GM12878 (cell line): Measurements from ENCODE around the gene ELAVL3. TPM values are rescaled to one million over a fixed set of nuclear protein-coding genes. Genes with fewer than 3 reads are reported as not detected.
"Not testable (repeated sequence)": the region's sequence is repeated elsewhere in the genome, so short reads cannot be mapped to it uniquely, and the experiment has no call there.

ENCODE experiments used
- ATAC-seq: fragments of 200-7000 bp; cut with Tn5 transposase; 3 replicates; pipeline ENCODE4 v1.9.1; 2020; ENCODE audit warnings: mild to moderate bottlenecking, moderate library complexity
- BruUV-seq: library from RNA; stranded (reverse); fragments of 400-500 nt; replicated peaks from 2 replicates; lab custom pipeline; 2021; lab: Mats Ljungman, UMichigan
- CTCF ChIA-PET: fragments of 300-600 bp; sonication (Branson Sonifier 250); formaldehyde crosslinking; extraction: SDS; loops from one replicate; lab custom pipeline; 2021; ENCODE audit warnings: inconsistent platforms; lab: Yijun Ruan, JAX
- POLR2A ChIA-PET: fragments of 350-600 bp; formaldehyde crosslinking; extraction: SDS; loops from one replicate; lab custom pipeline; 2021; ENCODE audit warnings: inconsistent platforms; lab: Charles Lee
- RAD21 ChIA-PET: fragments of 300-600 bp; sonication (Branson Sonifier 250); formaldehyde crosslinking; loops from one replicate; lab custom pipeline; 2023; ENCODE audit warnings: antibody characterized with exemption; ENCODE audit not compliant: unreplicated experiment; lab: Charles Lee
- SMC1A ChIA-PET: fragments of 300-600 bp; sonication (Branson Sonifier 250); formaldehyde crosslinking; loops from one replicate; lab custom pipeline; 2023; ENCODE audit not compliant: unreplicated experiment, uncharacterized antibody; lab: Charles Lee
- DNase-seq: peaks from one replicate; pipeline ENCODE4 v3.0.0-alpha.2; 2011; ENCODE audit warnings: low read depth, low spot score
- FAIRE-seq: peaks from 3 replicates; lab custom pipeline; 2011; peaks lifted over from hg19 to GRCh38; lab: Jason Lieb, UNC
- H2AFZ ChIP-seq: 2 replicates; pipeline ENCODE4 v1.6.0; 2011; ENCODE audit warnings: low read depth, low read length, control low read depth; ENCODE audit not compliant: control insufficient read depth
- H3K27ac ChIP-seq: 2 replicates; pipeline ENCODE4 v1.5.1; 2011; ENCODE audit warnings: control low read depth; ENCODE audit not compliant: control insufficient read depth, insufficient read depth
- H3K27me3 ChIP-seq, 2 experiments: replicated peaks in 1 of 2; 2 replicates each; pipeline versions ENCODE4 v1.6.0 to v1.6.1; 2011; ENCODE audit warnings: low read length in 1 of 2; ENCODE audit not compliant: control insufficient read depth in 2 of 2, insufficient read depth in 2 of 2
- H3K36me3 ChIP-seq, 2 experiments: 2 replicates each; pipeline ENCODE4 v1.5.1; 2011; ENCODE audit warnings: low read length in 1 of 2; ENCODE audit not compliant: control insufficient read depth in 2 of 2, insufficient read depth in 2 of 2
- H3K4me1 ChIP-seq: 2 replicates; pipeline ENCODE4 v1.6.1; 2011; ENCODE audit warnings: mild to moderate bottlenecking, low read length, moderate library complexity, mixed read lengths; ENCODE audit not compliant: control insufficient read depth, insufficient read depth
- H3K4me2 ChIP-seq: 2 replicates; pipeline ENCODE4 v1.6.0; 2011; ENCODE audit warnings: control low read depth; ENCODE audit not compliant: control insufficient read depth, insufficient read depth
- H3K4me3 ChIP-seq: fragments of 200-600 bp; sonication (generic); 2 replicates; pipeline ENCODE4 v1.5.1; 2016
- H3K79me2 ChIP-seq: 2 replicates; pipeline ENCODE4 v1.6.0; 2011; ENCODE audit warnings: low read length; ENCODE audit not compliant: control insufficient read depth, insufficient read depth
- H3K9ac ChIP-seq: 2 replicates; pipeline ENCODE4 v1.8.0; 2011; ENCODE audit warnings: low read length, control low read depth, mixed read lengths; ENCODE audit not compliant: control insufficient read depth, insufficient read depth
- H3K9me3 ChIP-seq: replicated peaks from 3 replicates; pipeline ENCODE4 v1.5.1; 2011; ENCODE audit warnings: mild to moderate bottlenecking, low read length; ENCODE audit not compliant: control insufficient read depth, insufficient read depth
- H4K20me1 ChIP-seq: 2 replicates; pipeline ENCODE4 v1.6.0; 2011; ENCODE audit not compliant: control insufficient read depth, insufficient read depth
- CHD2 ChIP-seq: IDR thresholded peaks from 2 replicates; pipeline ENCODE4 v1.6.1; 2011; ENCODE audit warnings: low read depth, low read length, improper control_type of control experiment, borderline replicate concordance
- GATAD2B ChIP-seq: fragments of 450-650 bp; conservative IDR thresholded peaks from 2 replicates; pipeline ENCODE4 v1.6.1; 2017; ENCODE audit warnings: low read depth, mild to moderate bottlenecking, moderate library complexity
- IRF4 ChIP-seq: IDR thresholded peaks from 2 replicates; pipeline ENCODE4 v1.6.1; 2011; ENCODE audit warnings: low read depth, low read length
- RAD21 ChIP-seq: IDR thresholded peaks from 2 replicates; pipeline ENCODE4 v1.6.1; 2011; ENCODE audit warnings: mild to moderate bottlenecking, low read depth, low read length, moderate library complexity; ENCODE audit not compliant: insufficient read depth
- ZBED1 ChIP-seq: IDR thresholded peaks from 2 replicates; pipeline ENCODE4 v1.6.1; 2016; ENCODE audit warnings: borderline replicate concordance
- WGBS: methylation state at CpG from one replicate; pipeline ENCODE4 v1.1.6; 2016; ENCODE audit warnings: low lambda C conversion rate; ENCODE audit not compliant: insufficient replicate concordance, insufficient coverage; ENCODE audit errors: missing lambda C conversion rate; 5-methylcytosine and 5-hydroxymethylcytosine counted together
- in situ Hi-C: fragments of 300-500 bp; cut with MboI; formaldehyde crosslinking; loops from 9 replicates; pipeline ENCODE4 v1.14.3; 2018; ENCODE audit warnings: mixed read lengths
- intact Hi-C: fragments of 100-400 bp; cut with micrococcal nuclease; formaldehyde crosslinking; loops from one replicate; pipeline ENCODE4 v1.14.2; 2022; ENCODE audit not compliant: unreplicated experiment
- polyA plus RNA-seq, 11 experiments: library from polyadenylated mRNA; depleted of rRNA in 4 of 11; unstranded in 6 of 11; stranded (reverse) in 5 of 11; fragments of >200 nt; fragmentation: Nextera tagmentation in 4 of 11; fragmentation: Illumina TruSeq in 1 of 11; extraction: Ambion mirVana in 4 of 11; extraction: Trizol in 1 of 11; gene quantifications; 1 replicate in 1 of 11; 2 replicates in 10 of 11; pipeline versions ENCODE4 v1.2.1 to v1.2.3, GENCODE V29; 2011 to 2016; ENCODE audit warnings: inconsistent platforms in 2 of 11, missing spikeins in 2 of 11, low read depth in 1 of 11
- total RNA-seq, 4 experiments: library from RNA; depleted of rRNA in 3 of 4; stranded (reverse); fragments of >200 nt in 3 of 4; fragmentation: Illumina TruSeq in 1 of 4; extraction: Trizol in 1 of 4; gene quantifications; 2 replicates each; pipeline versions ENCODE4 v1.2.1 to v1.2.3, GENCODE V29; 2013 to 2021
- TF ChIP-seq, protein P1 (sequence below): fragments of 450-650 bp; IDR thresholded peaks from 2 replicates; pipeline ENCODE4 v1.6.1; 2014; ENCODE audit warnings: mild to moderate bottlenecking

Gene ELAVL3
- total and polyA plus RNA-seq, 10 of the 15 experiments (the other 5 are each of a cell fraction or from before 2014, with no cell fraction given): under 0.01 to 0.05 (median 0.01) TPM; not detected in 7

DNA sequence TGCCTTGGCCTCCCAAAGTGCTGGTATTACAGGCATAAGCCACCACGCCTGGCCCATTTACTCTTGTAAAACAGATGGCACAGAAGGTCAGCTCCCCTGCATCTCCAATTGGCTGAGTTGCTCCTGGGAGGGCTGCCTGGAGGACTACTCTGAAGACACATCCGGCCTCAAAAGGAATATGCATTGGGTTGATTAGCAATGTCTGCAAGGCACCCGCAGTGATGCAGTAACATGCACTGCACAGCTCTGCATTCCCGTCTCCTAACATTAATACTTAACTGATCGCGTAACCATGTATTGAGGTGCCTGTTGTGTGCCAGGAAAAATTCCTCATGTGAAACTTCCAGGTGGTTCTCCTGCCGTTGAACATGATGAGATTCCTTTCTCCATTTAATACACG lies 5.0 kb downstream of the ELAVL3 start:
- no peak for FAIRE-seq
- 65% methylated on average over 8 of the region's 8 CpGs for WGBS
- Histone ChIP-seq H3K36me3 (no peaks in the 10 kb centered on the region), H3K4me1 (peaks cover 3% of the 10 kb centered on the region; the same call in 1 of the 2 replicates), H3K27ac (no peak overlapping the region), H3K9me3 (no peaks in the 10 kb centered on the region; the same call in 2 of the 3 replicates), H3K9ac (no peak overlapping the region), H4K20me1 (no peaks in the 10 kb centered on the region)
- intact Hi-C loops: no loop called here
- RAD21 ChIA-PET: no interaction called here
- POLR2A ChIA-PET: no interaction called here
- DNase-seq: no peak
- no TSS peak for BruUV-seq
- TF ChIP-seq RAD21 (no peak), IRF4 (no peak), CHD2 (no peak), ZBED1 (no peak), GATAD2B (no peak)
- TF ChIP-seq, protein P1, sequence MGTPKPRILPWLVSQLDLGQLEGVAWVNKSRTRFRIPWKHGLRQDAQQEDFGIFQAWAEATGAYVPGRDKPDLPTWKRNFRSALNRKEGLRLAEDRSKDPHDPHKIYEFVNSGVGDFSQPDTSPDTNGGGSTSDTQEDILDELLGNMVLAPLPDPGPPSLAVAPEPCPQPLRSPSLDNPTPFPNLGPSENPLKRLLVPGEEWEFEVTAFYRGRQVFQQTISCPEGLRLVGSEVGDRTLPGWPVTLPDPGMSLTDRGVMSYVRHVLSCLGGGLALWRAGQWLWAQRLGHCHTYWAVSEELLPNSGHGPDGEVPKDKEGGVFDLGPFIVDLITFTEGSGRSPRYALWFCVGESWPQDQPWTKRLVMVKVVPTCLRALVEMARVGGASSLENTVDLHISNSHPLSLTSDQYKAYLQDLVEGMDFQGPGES: no peak
- TF ChIP-seq, all 136 proteins: peak for 0
- H3K27me3 ChIP-seq: peaks cover 2% of the 10 kb centered on the region in 2 experiments; a peak in 3 of 4 replicates
- H3K79me2 ChIP-seq: no peaks in the 10 kb centered on the region
- ATAC-seq: no peak
- no peak overlapping the region for H3K4me2 ChIP-seq
- ChIA-PET CTCF (interaction anchor here (1.2 kb wide), 1 partner anchor 95 kb away, joined by 5 read pairs; no protein-coding TSS in a partner anchor), SMC1A (no interaction called here)
- in situ Hi-C loops: loop anchor here (10.0 kb wide), 1 partner anchor 181 kb away; the partner anchor contains the start of gene TSPAN16
- no peak overlapping the region for H3K4me3 ChIP-seq
- no peak overlapping the region for H2AFZ ChIP-seq

DNA sequence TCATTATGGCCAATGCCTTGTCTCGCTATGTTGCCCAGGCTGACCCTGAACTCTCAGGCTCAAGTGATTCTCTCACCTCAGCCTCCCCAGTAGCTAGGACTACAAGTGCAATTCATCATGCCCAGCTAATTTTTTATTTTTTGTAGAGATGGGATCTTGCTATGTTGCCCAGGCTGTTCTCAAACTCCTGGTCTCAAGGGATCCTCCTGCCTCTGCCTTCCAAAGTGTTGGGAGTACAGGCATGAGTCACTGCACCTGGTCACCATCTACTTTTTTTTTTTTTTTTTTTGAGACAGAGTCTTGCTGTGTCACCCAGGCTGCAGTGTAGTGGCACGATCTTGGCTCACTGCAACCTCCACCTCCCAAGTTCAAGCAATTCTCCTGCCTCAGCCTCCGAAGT lies 5.5 kb downstream of the ELAVL3 start:
- BruUV-seq, H3K4me3 ChIP-seq, FAIRE-seq, ATAC-seq, H3K9ac ChIP-seq, SMC1A ChIA-PET, H3K9me3 ChIP-seq, H3K79me2 ChIP-seq, H2AFZ ChIP-seq, DNase-seq, H3K4me2 ChIP-seq, H3K4me1 ChIP-seq, RAD21 ChIA-PET, H3K36me3 ChIP-seq, H3K27me3 ChIP-seq, H4K20me1 ChIP-seq, H3K27ac ChIP-seq, intact Hi-C loops: not testable (repeated sequence)
- POLR2A ChIA-PET: interaction anchor here (0.7 kb wide), 1 partner anchor 512 kb away, joined by 3 read pairs; no protein-coding TSS in a partner anchor
- CTCF ChIA-PET: interaction anchor here (1.2 kb wide), 1 partner anchor 94 kb away, joined by 5 read pairs; no protein-coding TSS in a partner anchor
- WGBS: 59% methylated on average over 2 of the region's 3 CpGs
- in situ Hi-C loops: loop anchor here (10.0 kb wide), 1 partner anchor 181 kb away; the partner anchor contains the start of gene TSPAN16
